Lower leg skin (tissue), 4 donors: ENCODE data around the gene RAD9A. TPM values are rescaled to one million over a fixed set of nuclear protein-coding genes. Genes with fewer than 3 reads are reported as not detected.

Experiments
- DNase-seq, 2 donors: peaks; one replicate each; pipeline ENCODE4 v3.0.0-alpha.2; 2019; ENCODE audit warnings: low spot score in 2 of 2
- H3K4me3 ChIP-seq: fragments of 200-600 bp; sonication (generic); 2 replicates; pipeline ENCODE4 v1.5.1; 2017; ENCODE audit warnings: mild to moderate bottlenecking, low read depth; ENCODE audit not compliant: poor library complexity, severe bottlenecking
- CTCF ChIP-seq, 3 donors: fragments of 450-650 bp; IDR thresholded peaks; one replicate each; pipeline ENCODE4 v1.5.1; 2016; ENCODE audit warnings: antibody characterized with exemption in 3 of 3, mild to moderate bottlenecking in 3 of 3, moderate library complexity in 2 of 3
- POLR2A ChIP-seq, 2 donors: fragments of 450-650 bp; IDR thresholded peaks; one replicate each; pipeline ENCODE4 v1.6.1; 2016 to 2017; ENCODE audit warnings: antibody characterized with exemption in 2 of 2, mild to moderate bottlenecking in 1 of 2, moderate library complexity in 1 of 2
- WGBS, 2 donors: methylation state at CpG; one replicate each; pipeline ENCODE4 v1.1.5; 2018; 5-methylcytosine and 5-hydroxymethylcytosine counted together
- intact Hi-C: fragments of 100-400 bp; cut with DNase I; formaldehyde crosslinking; loops from one replicate; pipeline ENCODE4 v1.15.0; 2023; ENCODE audit warnings: low total_unique reads
- total RNA-seq, 4 donors: library from RNA; depleted of rRNA; stranded (reverse); fragments of >200 nt; gene quantifications; one replicate each; pipeline ENCODE4 v1.1.0, GENCODE V29; 2016

The RAD9A gene
- total RNA-seq, 4 donors from 2014 or later = 24.9 to 28.5 (median 27.2) TPM

DNA sequence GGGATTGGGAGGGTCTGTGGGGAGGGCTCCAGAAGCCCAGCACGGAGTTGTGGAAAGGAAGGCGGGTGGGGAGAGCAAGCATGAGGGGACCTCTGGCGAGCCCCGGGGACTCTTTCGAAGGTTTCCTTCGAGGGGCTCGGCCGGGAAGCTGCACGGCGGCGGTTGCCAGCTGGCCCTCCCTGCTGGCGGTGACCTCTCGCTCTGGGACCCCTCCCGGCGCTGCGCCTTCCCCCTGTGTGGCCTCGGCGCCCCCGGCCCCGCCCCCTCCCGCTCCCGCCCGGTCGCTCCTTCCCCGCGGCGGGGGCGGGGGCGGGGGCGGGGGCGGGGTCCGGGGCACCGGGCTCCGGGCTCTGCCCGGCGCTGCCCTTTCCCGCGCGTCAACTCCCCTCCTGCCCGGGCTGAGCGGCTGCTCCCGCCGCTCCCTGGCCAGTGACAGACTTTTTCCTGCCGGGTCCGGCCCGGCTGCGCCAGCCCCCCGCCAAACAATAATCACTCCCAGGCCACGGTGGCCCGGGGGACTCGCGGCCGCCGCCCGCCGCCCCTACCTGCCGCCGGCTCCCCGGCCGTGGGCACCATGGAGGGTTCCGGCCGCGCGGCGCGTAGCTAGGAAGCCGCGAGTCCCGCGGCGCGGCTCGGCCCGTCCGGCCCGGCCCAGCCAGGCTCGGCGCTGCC, 19.3 kb upstream of the RAD9A start:
- 1 to 7% methylated on average over 16 to 36 of the region's 78 CpGs for WGBS, 2 donors
- no peak for DNase-seq
- TF ChIP-seq CTCF (IDR thresholded peaks at IDR 0.05) (no peak), POLR2A (IDR thresholded peaks at IDR 0.05) (no peak)
- intact Hi-C loops = no loop called here
- peak overlapping the region; percentile 64 for H3K4me3 ChIP-seq

DNA sequence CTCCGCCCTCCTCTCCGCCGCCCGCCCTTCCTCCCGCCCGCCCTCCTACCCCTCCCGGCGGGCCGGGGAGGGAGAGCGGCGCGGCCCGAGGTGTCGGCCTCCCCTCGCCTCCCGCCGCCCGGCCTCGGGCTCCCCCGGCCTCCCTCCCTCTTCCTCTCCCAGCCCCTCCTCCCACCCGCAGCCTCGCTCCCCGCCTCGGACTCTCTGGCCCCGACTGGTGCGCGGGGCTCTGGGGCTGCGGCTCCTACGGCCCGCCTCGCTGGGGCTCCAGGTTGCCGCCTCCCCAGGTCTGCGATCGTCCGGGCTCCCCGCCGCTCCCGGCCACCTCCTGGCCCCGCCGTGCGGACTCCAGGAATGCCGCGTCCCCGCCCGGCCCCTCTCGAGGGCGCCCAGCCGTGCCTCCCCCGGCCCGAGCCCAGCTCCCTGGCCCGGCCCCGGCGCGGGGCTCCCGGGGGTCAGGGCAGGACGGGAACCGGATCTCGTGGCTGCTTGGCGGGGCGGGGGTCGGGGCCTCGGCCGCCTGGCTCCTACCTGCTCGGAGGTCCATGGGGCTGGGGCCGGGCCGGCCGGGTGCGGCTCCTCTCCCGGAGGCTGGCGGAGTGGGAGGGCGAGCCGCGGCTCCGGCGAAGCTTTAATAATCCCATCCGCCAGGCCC, 18.7 kb upstream of the RAD9A start, which contains the start of gene CLCF1:
CLCF1 (minus strand) TSS at position 606 of the 655 bp plus-strand sequence; CDS start at position 547, 59 bp downstream.
- peak within 1 kb of the TSS; percentile 64 for H3K4me3 ChIP-seq
- DNase-seq = no peak
- intact Hi-C loops = no loop called here
- WGBS, 2 donors = 0 to 1% methylated on average over 13 to 56 of the region's 76 CpGs
- TF ChIP-seq POLR2A (IDR thresholded peaks at IDR 0.05) (no peak), CTCF (IDR thresholded peaks at IDR 0.05) (no peak)

- DNase-seq = peak; percentile 77 to 95
- H3K4me3 ChIP-seq = peak overlapping the region; percentile 64
- TF ChIP-seq CTCF (IDR thresholded peaks at IDR 0.05) (no peak), POLR2A (IDR thresholded peaks at IDR 0.05) (no peak)
- intact Hi-C loops = no loop called here
- 3 to 5% methylated on average over 38 to 40 of the region's 40 CpGs for WGBS, 2 donors
These were observed 17.9 kb upstream of the RAD9A start for GRCh38 chr11:67373648-67374570.

DNA sequence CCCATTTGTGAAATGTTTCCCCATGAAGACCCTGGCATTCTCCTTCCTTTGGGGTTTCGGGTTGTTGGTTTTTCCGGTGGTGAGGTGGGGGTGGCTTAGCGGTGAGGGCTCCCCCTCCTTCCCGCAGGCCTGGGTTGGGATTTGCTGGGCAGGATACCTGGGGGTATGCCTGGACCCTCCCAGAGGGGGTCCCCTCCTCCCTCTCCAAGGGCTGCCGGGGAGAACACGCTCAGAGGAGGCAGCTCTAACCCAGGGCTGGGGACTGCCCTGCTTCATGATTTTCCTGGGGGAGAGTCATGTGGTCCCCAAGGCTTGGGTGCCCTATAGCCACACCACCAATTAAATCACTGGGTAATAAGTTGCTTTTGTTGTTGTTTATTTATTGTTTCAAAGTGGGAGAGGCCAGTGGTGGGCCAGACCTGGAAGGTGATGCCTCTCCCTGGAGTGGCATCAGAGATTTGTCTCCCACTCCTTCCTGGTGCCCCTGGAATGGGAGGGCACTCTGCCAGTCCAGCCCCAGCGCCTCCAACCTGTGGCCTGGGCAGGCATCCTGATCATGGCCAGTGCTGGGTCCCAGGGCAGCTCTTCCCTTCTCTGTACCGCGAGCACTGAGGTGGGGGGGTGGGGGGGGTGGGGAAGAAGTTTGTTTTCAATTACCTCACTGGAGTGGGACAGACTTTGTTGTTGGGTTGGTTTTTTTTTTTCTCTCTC, 17.1 kb upstream of the RAD9A start:
- intact Hi-C loops = no loop called here
- WGBS, 2 donors = 26 to 32% methylated on average over 9 of the region's 9 CpGs
- no peak for DNase-seq
- no peak for TF ChIP-seq POLR2A (IDR thresholded peaks at IDR 0.05)
- TF ChIP-seq CTCF (IDR thresholded peaks at IDR 0.05) = no peak
- H3K4me3 ChIP-seq = no peak overlapping the region

- intact Hi-C loops = no loop called here
- DNase-seq = no peak
- TF ChIP-seq POLR2A (IDR thresholded peaks at IDR 0.05) (no peak), CTCF (IDR thresholded peaks at IDR 0.05) (no peak)
- WGBS, 2 donors = 61 to 64% methylated on average over 15 of the region's 15 CpGs
- no peak overlapping the region for H3K4me3 ChIP-seq
These were observed 16.3 kb upstream of the RAD9A start for GRCh38 chr11:67375320-67376055.
